Lung (tissue), 12 donors: ENCODE results near the gene KRT71. TPM values are rescaled to one million over a fixed set of nuclear protein-coding genes. Genes with fewer than 3 reads are reported as not detected.

Experiments
- ATAC-seq: fragments of 200-7000 bp; cut with Tn5 transposase; one replicate; pipeline ENCODE4 v1.9.1; 2020; ENCODE audit warnings: moderate number of reproducible peaks; ENCODE audit not compliant: insufficient read depth, low FRiP score
- DNase-seq, 3 donors: peaks; one replicate each; pipeline ENCODE4 v3.0.0-alpha.2; 2013 to 2017
- H3K27ac ChIP-seq, 2 donors: one replicate each; pipeline ENCODE4 v1.5.1; 2013; ENCODE audit warnings: mild to moderate bottlenecking in 2 of 2, moderate library complexity in 2 of 2, control low read depth in 1 of 2, inconsistent platforms in 1 of 2, low read depth in 1 of 2, low read length in 1 of 2
- H3K27me3 ChIP-seq, 3 donors: one replicate each; pipeline ENCODE4 v1.5.1; 2013; ENCODE audit warnings: low read length in 2 of 3; ENCODE audit not compliant: control insufficient read depth in 3 of 3, insufficient read depth in 3 of 3
- H3K36me3 ChIP-seq, 4 donors: one replicate each; pipeline ENCODE4 v1.5.1; 2013; ENCODE audit warnings: low read length in 4 of 4, mild to moderate bottlenecking in 1 of 4, moderate library complexity in 1 of 4; ENCODE audit not compliant: control insufficient read depth in 4 of 4, insufficient read depth in 4 of 4
- H3K4me1 ChIP-seq, 5 donors: one replicate each; pipeline ENCODE4 v1.5.1; 2013; ENCODE audit warnings: low read length in 5 of 5, mild to moderate bottlenecking in 2 of 5, moderate library complexity in 1 of 5; ENCODE audit not compliant: control insufficient read depth in 5 of 5, insufficient read depth in 5 of 5
- H3K4me3 ChIP-seq: one replicate; pipeline ENCODE4 v1.5.1; 2013; ENCODE audit warnings: mild to moderate bottlenecking, control low read depth, moderate library complexity
- H3K9ac ChIP-seq, 2 donors: one replicate each; pipeline ENCODE4 v1.5.1; 2013; ENCODE audit warnings: low read length in 2 of 2, control low read depth in 1 of 2; ENCODE audit not compliant: insufficient read depth in 1 of 2
- H3K9me3 ChIP-seq, 4 donors: one replicate each; pipeline ENCODE4 v1.5.1; 2013; ENCODE audit warnings: low read length in 3 of 4, mild to moderate bottlenecking in 1 of 4, moderate library complexity in 1 of 4; ENCODE audit not compliant: control insufficient read depth in 4 of 4, insufficient read depth in 3 of 4
- CTCF ChIP-seq: IDR thresholded peaks from 2 replicates; pipeline ENCODE4 v1.5.1; 2012; ENCODE audit warnings: mild to moderate bottlenecking; ENCODE audit errors: control extremely low read depth, extremely low read depth
- WGBS, 2 donors: extraction: QIAGEN DNeasy Blood & Tissue Kit; methylation state at CpG; one replicate each; pipeline ENCODE4 v1.1.7; 2013; 5-methylcytosine and 5-hydroxymethylcytosine counted together
- polyA plus RNA-seq, 2 donors: library from polyadenylated mRNA; stranded (reverse); fragments of 200-250 nt; gene quantifications; one replicate each; pipeline ENCODE4 v1.2.1, GENCODE V29; 2013
- total RNA-seq, 2 donors: library from RNA; depleted of rRNA in 1 of 2; stranded (reverse); fragments of >200 nt in 1 of 2; gene quantifications; one replicate each; pipeline ENCODE4 v1.2.1, GENCODE V29; 2014 to 2021
- donor health status: control.
- donor health status: control.
- donor health status: Bipolar disorder and iron deficiency.
- donor health status: healthy.
- donor health status: DM: yes; HTN: yes; CAD: no.

Gene KRT71
- total and polyA plus RNA-seq, 4 donors = not detected

GRCh38 chr12:52575948-52576347, 23.0 kb upstream of the KRT71 start:
- Histone ChIP-seq H3K4me3 (no peak overlapping the region), H3K27ac (no peak overlapping the region), H3K4me1 (no peaks in the 10 kb centered on the region), H3K9ac (no peak overlapping the region), H3K27me3 (no peaks in the 10 kb centered on the region), H3K9me3 (no peaks in the 10 kb centered on the region), H3K36me3 (no peaks in the 10 kb centered on the region)
- TF ChIP-seq CTCF = no peak
- ATAC-seq (no peak), DNase-seq (no peak)
- 75 to 97% methylated on average over 3 of the region's 3 CpGs for WGBS, 2 donors

- WGBS, 2 donors = 87 to 89% methylated on average over 9 of the region's 9 CpGs
- Histone ChIP-seq H3K9ac (no peak overlapping the region), H3K27me3 (no peaks in the 10 kb centered on the region), H3K36me3 (no peaks in the 10 kb centered on the region), H3K9me3 (no peaks in the 10 kb centered on the region), H3K4me1 (no peaks in the 10 kb centered on the region), H3K4me3 (no peak overlapping the region), H3K27ac (no peak overlapping the region)
- ATAC-seq (no peak), DNase-seq (no peak)
- TF ChIP-seq CTCF = no peak
Measured at GRCh38 chr12:52575256-52575655, 22.3 kb upstream of the KRT71 start.

GRCh38 chr12:52573743-52574142, 20.8 kb upstream of the KRT71 start, which contains the start of gene KRT74:
KRT74 (minus strand) TSS chr12:52573843; CDS start chr12:52573777, 66 bp downstream.
- Histone ChIP-seq H3K9me3 (no peaks in the 10 kb centered on the region), H3K4me1 (no peaks in the 10 kb centered on the region), H3K27ac (no peak within 1 kb of the TSS), H3K27me3 (no peaks in the 10 kb centered on the region), H3K9ac (no peak within 1 kb of the TSS), H3K36me3 (no peaks in the 10 kb centered on the region), H3K4me3 (no peak within 1 kb of the TSS)
- WGBS, 2 donors = 90 to 94% methylated on average over 3 of the region's 3 CpGs
- no peak for TF ChIP-seq CTCF
- DNase-seq (no peak), ATAC-seq (no peak)

GRCh38 chr12:52573306-52573705, 20.4 kb upstream of the KRT71 start:
- Histone ChIP-seq H3K9ac (no peak overlapping the region), H3K27me3 (no peaks in the 10 kb centered on the region), H3K4me1 (no peaks in the 10 kb centered on the region), H3K4me3 (no peak overlapping the region), H3K27ac (no peak overlapping the region), H3K36me3 (no peaks in the 10 kb centered on the region), H3K9me3 (no peaks in the 10 kb centered on the region)
- no peak for DNase-seq
- no peak for TF ChIP-seq CTCF
- WGBS, 2 donors = 89 to 91% methylated on average over 15 of the region's 15 CpGs
- ATAC-seq = no peak
